H1 (cell line): ENCODE results near the gene ATP5F1E. TPM values are rescaled to one million over a fixed set of nuclear protein-coding genes. Genes with fewer than 3 reads are reported as not detected.

Source experiments
- CTCF ChIA-PET: fragments of 300-600 bp; sonication (Branson Sonifier 250); formaldehyde crosslinking; loops from one replicate; lab custom pipeline; 2021; ENCODE audit not compliant: partially characterized antibody; lab: Charles Lee
- POLR2A ChIA-PET: fragments of 300-600 bp; sonication (Branson Sonifier 250); formaldehyde crosslinking; loops from one replicate; lab custom pipeline; 2021; ENCODE audit warnings: inconsistent platforms; ENCODE audit not compliant: partially characterized antibody; lab: Charles Lee
- DNase-seq, 2 experiments: peaks; one replicate each; pipeline versions ENCODE4 v3.0.0 to v3.0.0-alpha.2; 2010 to 2022; ENCODE audit warnings: low spot score in 2 of 2, low read depth in 1 of 2, mixed read lengths in 1 of 2
- FAIRE-seq: peaks from 2 replicates; lab custom pipeline; 2011; peaks lifted over from hg19 to GRCh38; lab: Jason Lieb, UNC
- H2AFZ ChIP-seq: 2 replicates; pipeline ENCODE4 v1.8.1; 2012; ENCODE audit warnings: low read length, inconsistent platforms
- H2AK5ac ChIP-seq: 2 replicates; pipeline ENCODE4 v1.6.1; 2013; ENCODE audit warnings: low read depth, low read length
- H2BK120ac ChIP-seq: replicated peaks from 2 replicates; pipeline ENCODE3; 2013; ENCODE audit warnings: low read depth, low read length, inconsistent platforms
- H2BK12ac ChIP-seq: 2 replicates; pipeline ENCODE4 v1.6.1; 2013; ENCODE audit warnings: low read depth, low read length
- H2BK15ac ChIP-seq: 2 replicates; pipeline ENCODE4 v1.6.1; 2013; ENCODE audit warnings: low read length
- H2BK20ac ChIP-seq: 2 replicates; pipeline ENCODE4 v1.6.1; 2013; ENCODE audit warnings: low read length
- H2BK5ac ChIP-seq: 2 replicates; pipeline ENCODE4 v1.6.1; 2013; ENCODE audit warnings: low read depth, low read length
- H3K14ac ChIP-seq: 2 replicates; pipeline ENCODE4 v1.6.1; 2013; ENCODE audit warnings: inconsistent platforms; ENCODE audit not compliant: insufficient read length
- H3K18ac ChIP-seq: 2 replicates; pipeline ENCODE4 v1.6.1; 2013; ENCODE audit warnings: low read length; ENCODE audit errors: extremely low read depth
- H3K23ac ChIP-seq: 2 replicates; pipeline ENCODE4 v1.6.1; 2013; ENCODE audit warnings: inconsistent platforms; ENCODE audit not compliant: insufficient read length
- H3K23me2 ChIP-seq: 2 replicates; pipeline ENCODE4 v1.6.1; 2013; ENCODE audit warnings: low read depth, low read length
- H3K27ac ChIP-seq: 2 replicates; pipeline ENCODE4 v1.6.1; 2011; ENCODE audit warnings: low read depth, low read length, inconsistent platforms
- H3K27me3 ChIP-seq, 4 experiments: replicated peaks in 1 of 4; 1 replicate in 1 of 4; 2 replicates in 3 of 4; pipeline versions ENCODE4 v1.6.1 to v1.8.1; 2011 to 2013; ENCODE audit warnings: low read length in 3 of 4, mild to moderate bottlenecking in 3 of 4, inconsistent platforms in 2 of 4, mixed read lengths in 2 of 4, moderate library complexity in 1 of 4; ENCODE audit not compliant: control insufficient read depth in 3 of 4, insufficient read depth in 3 of 4; ENCODE audit errors: extremely low read depth in 1 of 4
- H3K36me3 ChIP-seq, 4 experiments: 2 replicates each; pipeline versions ENCODE4 v1.6.1 to v1.8.1; 2011 to 2013; ENCODE audit warnings: mild to moderate bottlenecking in 4 of 4, low read length in 3 of 4, moderate library complexity in 2 of 4, control low read depth in 1 of 4, inconsistent platforms in 1 of 4; ENCODE audit not compliant: insufficient read depth in 4 of 4, control insufficient read depth in 2 of 4
- H3K4ac ChIP-seq: replicated peaks from 2 replicates; pipeline ENCODE3; 2013; ENCODE audit warnings: low read length, low read depth, mixed read lengths, inconsistent platforms; ENCODE audit not compliant: insufficient read length
- H3K4me1 ChIP-seq, 4 experiments: replicated peaks in 1 of 4; 1 replicate in 1 of 4; 2 replicates in 3 of 4; pipeline versions ENCODE4 v1.6.1 to v1.8.1; 2011 to 2013; ENCODE audit warnings: low read length in 3 of 4, inconsistent platforms in 2 of 4, mixed read lengths in 1 of 4; ENCODE audit not compliant: insufficient read depth in 4 of 4, control insufficient read depth in 3 of 4
- H3K4me2 ChIP-seq, 2 experiments: 2 replicates each; pipeline versions ENCODE4 v1.6.1 to v1.8.1; 2011 to 2013; ENCODE audit warnings: low read depth in 2 of 2, low read length in 2 of 2, control low read depth in 1 of 2, inconsistent platforms in 1 of 2, mild to moderate bottlenecking in 1 of 2; ENCODE audit not compliant: insufficient read depth in 1 of 2
- H3K4me3 ChIP-seq, 4 experiments: fragments of 200-600, 300-600 bp in 1 of 4; sonication (generic), shearing (Covaris generic), sonication (Bioruptor Twin) in 1 of 4; 2 replicates each; pipeline versions ENCODE4 v1.5.1 to v1.8.1; 2011 to 2016; ENCODE audit warnings: low read length in 4 of 4, low read depth in 3 of 4, control low read depth in 2 of 4, inconsistent platforms in 2 of 4, mild to moderate bottlenecking in 2 of 4, mixed read lengths in 1 of 4, moderate library complexity in 1 of 4; ENCODE audit not compliant: insufficient read depth in 2 of 4; ENCODE audit errors: extremely low read depth in 1 of 4
- H3K56ac ChIP-seq: replicated peaks from 2 replicates; pipeline ENCODE3; 2013; ENCODE audit warnings: low read depth, mild to moderate bottlenecking, mixed read lengths, low read length, inconsistent platforms; ENCODE audit not compliant: insufficient read length
- H3K79me1 ChIP-seq: 2 replicates; pipeline ENCODE4 v1.6.1; 2013; ENCODE audit warnings: low read depth, low read length, control low read depth
- H3K79me2 ChIP-seq, 2 experiments: 2 replicates each; pipeline versions ENCODE4 v1.6.1 to v1.8.1; 2012 to 2013; ENCODE audit warnings: low read length in 2 of 2, mild to moderate bottlenecking in 2 of 2, inconsistent platforms in 1 of 2; ENCODE audit not compliant: insufficient read depth in 2 of 2, control insufficient read depth in 1 of 2
- H3K9ac ChIP-seq, 4 experiments: replicated peaks in 1 of 4; 1 replicate in 1 of 4; 2 replicates in 3 of 4; pipeline versions ENCODE4 v1.6.1 to v1.8.1; 2011 to 2013; ENCODE audit warnings: low read depth in 3 of 4, low read length in 3 of 4, control low read depth in 2 of 4, mild to moderate bottlenecking in 2 of 4, moderate library complexity in 2 of 4, inconsistent platforms in 1 of 4; ENCODE audit errors: extremely low read depth in 1 of 4
- H3K9me3 ChIP-seq, 2 experiments: 2 replicates each; pipeline versions ENCODE4 v1.6.1 to v1.8.1; 2012 to 2013; ENCODE audit warnings: mild to moderate bottlenecking in 2 of 2, moderate library complexity in 2 of 2, control low read depth in 1 of 2, inconsistent platforms in 1 of 2, low read depth in 1 of 2, low read length in 1 of 2, mixed read lengths in 1 of 2; ENCODE audit not compliant: insufficient read depth in 2 of 2
- H4K20me1 ChIP-seq, 2 experiments: replicated peaks in 1 of 2; 2 replicates each; pipeline versions ENCODE3 to v1.8.1; 2011 to 2013; ENCODE audit warnings: inconsistent platforms in 2 of 2, low read length in 2 of 2, mild to moderate bottlenecking in 1 of 2; ENCODE audit not compliant: insufficient read depth in 2 of 2, control insufficient read depth in 1 of 2
- H4K5ac ChIP-seq: 2 replicates; pipeline ENCODE4 v1.6.1; 2013; ENCODE audit warnings: low read length, low read depth, mixed read lengths, inconsistent platforms; ENCODE audit not compliant: insufficient read length
- H4K8ac ChIP-seq: 2 replicates; pipeline ENCODE4 v1.8.0; 2013; ENCODE audit warnings: mild to moderate bottlenecking, moderate library complexity, low read length, inconsistent platforms; ENCODE audit not compliant: insufficient read depth; ENCODE audit errors: extremely low read depth
- H4K91ac ChIP-seq: replicated peaks from 2 replicates; pipeline ENCODE3; 2013; ENCODE audit warnings: low read length, mixed read lengths, inconsistent platforms; ENCODE audit not compliant: insufficient read length
- CHD2 ChIP-seq: IDR thresholded peaks from 2 replicates; pipeline ENCODE4 v1.6.1; 2012; ENCODE audit warnings: low read length, improper control_type of control experiment
- EZH2 ChIP-seq: fragments of 200-600 bp; sonication (generic); IDR thresholded peaks from 2 replicates; pipeline ENCODE4 v1.7.1; 2012; ENCODE audit warnings: low read depth, mild to moderate bottlenecking, moderate library complexity, low read length, inconsistent platforms; ENCODE audit not compliant: severe bottlenecking
- POLR2AphosphoS5 ChIP-seq: IDR thresholded peaks from 2 replicates; pipeline ENCODE4 v1.6.1; 2011; ENCODE audit warnings: low read depth, low read length
- SIX5 ChIP-seq: IDR thresholded peaks from 2 replicates; pipeline ENCODE4 v1.6.1; 2011; ENCODE audit warnings: mild to moderate bottlenecking, low read depth, low read length
- WGBS, 2 experiments: shearing (Covaris generic) in 1 of 2; methylation state at CpG; one replicate each; pipeline versions ENCODE4 v1.1.6 to v1.1.7; 2013 to 2015; ENCODE audit warnings: low lambda C conversion rate in 2 of 2, mixed read lengths in 2 of 2, inconsistent platforms in 1 of 2, low coverage in 1 of 2, missing lambda C conversion rate in 1 of 2; ENCODE audit not compliant: insufficient replicate concordance in 2 of 2, insufficient coverage in 1 of 2, insufficient read length in 1 of 2; ENCODE audit errors: extremely low coverage in 1 of 2, missing lambda C conversion rate in 1 of 2; 5-methylcytosine and 5-hydroxymethylcytosine counted together
- polyA plus RNA-seq, 7 experiments: library from polyadenylated mRNA; depleted of rRNA in 3 of 7; stranded (reverse) in 5 of 7; unstranded in 2 of 7; fragments of >200 nt in 5 of 7; fragments of 200-250 nt in 2 of 7; gene quantifications; 1 replicate in 5 of 7; 2 replicates in 1 of 7; 4 replicates in 1 of 7; pipeline versions ENCODE4 v1.2.1 to v1.2.3, GENCODE V29; 2011 to 2013; ENCODE audit warnings: missing spikeins in 2 of 7, mixed read lengths in 2 of 7
- total RNA-seq: library from RNA; stranded (reverse); fragmentation: NEBNext Ultra II Directional; extraction: Animal tissue kit (Norgen Biotek cat#: 25700); gene quantifications from 2 replicates; pipeline ENCODE4 v1.2.1, GENCODE V29; 2021

ATP5F1E gene
- total and polyA plus RNA-seq, 2 of the 8 experiments (the other 6 are each of a cell fraction or from before 2014, with no cell fraction given): 15.7 to 47.8 TPM

GRCh38 chr20:59028812-59029211 is 3.3 kb downstream of the ATP5F1E start:
- peaks cover 0 to 6% (median 2%) of the 10 kb centered on the region in 4 experiments; a peak in 4 of 7 replicates for H3K4me1 ChIP-seq
- no peak overlapping the region for H2BK20ac ChIP-seq
- peaks cover 2 to 46% (median 15%) of the 10 kb centered on the region in 4 experiments; a peak in 6 of 8 replicates for H3K36me3 ChIP-seq
- H2AK5ac ChIP-seq: no peak overlapping the region
- H3K4me3 ChIP-seq: no peak overlapping the region
- no peak overlapping the region for H2BK5ac ChIP-seq
- H4K20me1 ChIP-seq: peaks cover 9 to 13% of the 10 kb centered on the region in 2 experiments
- H3K27me3 ChIP-seq: peaks cover 0 to 9% (median 4%) of the 10 kb centered on the region in 4 experiments; a peak in 3 of 7 replicates
- H4K91ac ChIP-seq: no peak overlapping the region
- ChIA-PET CTCF (interaction anchor here (0.8 to 1.1 kb wide), 2 partner anchors 64 to 121 kb away, joined by 3 read pairs; no protein-coding TSS in a partner anchor), POLR2A (no interaction called here)
- 70% methylated on average over 2 of the region's 2 CpGs; no CpG with 5 or more reads in 1 of the 2 experiments for WGBS, 2 experiments
- no peak overlapping the region for H2BK15ac ChIP-seq
- no peak overlapping the region for H2BK12ac ChIP-seq
- H3K23me2 ChIP-seq: peaks cover 6% of the 10 kb centered on the region
- FAIRE-seq (no peak), DNase-seq (no peak)
- H3K4me2 ChIP-seq: no peak overlapping the region
- TF ChIP-seq POLR2AphosphoS5: no peak
- no peak for TF ChIP-seq SIX5
- no peak for TF ChIP-seq EZH2
- TF ChIP-seq CHD2: no peak
- no peak overlapping the region for H3K14ac ChIP-seq
- peaks cover 5% of the 10 kb centered on the region for H3K79me1 ChIP-seq
- no peak overlapping the region for H2BK120ac ChIP-seq
- H3K9me3 ChIP-seq: no peaks in the 10 kb centered on the region
- no peak overlapping the region for H3K9ac ChIP-seq
- no peak overlapping the region for H3K56ac ChIP-seq
- no peak overlapping the region for H2AFZ ChIP-seq
- no peak overlapping the region for H3K18ac ChIP-seq
- no peak overlapping the region for H3K27ac ChIP-seq
- H3K79me2 ChIP-seq: peaks cover 6 to 13% of the 10 kb centered on the region in 2 experiments; a peak in 3 of 4 replicates
- no peak overlapping the region for H3K4ac ChIP-seq
- H4K8ac ChIP-seq: no peak overlapping the region
- H3K23ac ChIP-seq: no peak overlapping the region
- H4K5ac ChIP-seq: no peak overlapping the region
